Liver (tissue), 9 donors: ENCODE data around the gene TFB1M. TPM values are rescaled to one million over a fixed set of nuclear protein-coding genes. Genes with fewer than 3 reads are reported as not detected.

ENCODE experiments used
- DNase-seq: peaks from one replicate; pipeline ENCODE4 v3.0.0-alpha.2; 2017; ENCODE audit warnings: low spot score
- H3K27ac ChIP-seq, 2 donors: one replicate each; pipeline ENCODE4 v1.7.0; 2013; ENCODE audit warnings: inconsistent platforms in 2 of 2, low read length in 2 of 2, control low read depth in 1 of 2, low read depth in 1 of 2, mild to moderate bottlenecking in 1 of 2
- H3K27me3 ChIP-seq, 4 donors: one replicate each; pipeline versions ENCODE4 v1.6.1 to v1.7.0; 2013; ENCODE audit warnings: low read length in 3 of 4, inconsistent platforms in 1 of 4, mild to moderate bottlenecking in 1 of 4, moderate library complexity in 1 of 4; ENCODE audit not compliant: control insufficient read depth in 4 of 4, insufficient read depth in 4 of 4
- H3K36me3 ChIP-seq, 4 donors: one replicate each; pipeline versions ENCODE4 v1.6.1 to v1.7.0; 2013; ENCODE audit warnings: low read length in 3 of 4, mild to moderate bottlenecking in 3 of 4, low read depth in 1 of 4, moderate library complexity in 1 of 4; ENCODE audit not compliant: control insufficient read depth in 4 of 4, insufficient read depth in 3 of 4
- H3K4me1 ChIP-seq, 4 donors: one replicate each; pipeline versions ENCODE4 v1.6.1 to v1.7.0; 2013; ENCODE audit warnings: low read length in 3 of 4, mild to moderate bottlenecking in 3 of 4, moderate library complexity in 1 of 4; ENCODE audit not compliant: control insufficient read depth in 4 of 4, insufficient read depth in 4 of 4
- H3K4me3 ChIP-seq, 3 donors: one replicate each; pipeline versions ENCODE4 v1.6.1 to v1.7.0; 2013; ENCODE audit warnings: low read length in 3 of 3, control low read depth in 1 of 3, low read depth in 1 of 3, mild to moderate bottlenecking in 1 of 3
- H3K9ac ChIP-seq, 2 donors: one replicate each; pipeline ENCODE4 v1.7.0; 2013; ENCODE audit warnings: low read length in 2 of 2, mild to moderate bottlenecking in 2 of 2, moderate library complexity in 2 of 2, control low read depth in 1 of 2, low read depth in 1 of 2
- H3K9me3 ChIP-seq, 4 donors: one replicate each; pipeline versions ENCODE4 v1.6.1 to v1.7.0; 2013; ENCODE audit warnings: low read length in 3 of 4; ENCODE audit not compliant: control insufficient read depth in 4 of 4
- ATF3 ChIP-seq: IDR thresholded peaks from 2 replicates; pipeline ENCODE4 v1.6.1; 2016; ENCODE audit warnings: antibody characterized with exemption
- EGR1 ChIP-seq, 2 donors: IDR thresholded peaks; 2 replicates each; pipeline ENCODE4 v1.6.1; 2016 to 2018; ENCODE audit warnings: antibody characterized with exemption in 2 of 2, low read depth in 2 of 2
- FOXA1 ChIP-seq: IDR thresholded peaks from 2 replicates; pipeline ENCODE4 v1.6.1; 2016; ENCODE audit warnings: antibody characterized with exemption
- FOXA2 ChIP-seq: IDR thresholded peaks from 2 replicates; pipeline ENCODE4 v1.6.1; 2016; ENCODE audit warnings: antibody characterized with exemption
- GABPA ChIP-seq, 2 donors: IDR thresholded peaks in 1 of 2; conservative IDR thresholded peaks in 1 of 2; 2 replicates each; pipeline ENCODE4 v1.6.1; 2016; ENCODE audit warnings: antibody characterized with exemption in 2 of 2, mild to moderate bottlenecking in 1 of 2, moderate library complexity in 1 of 2
- HNF4A ChIP-seq, 2 donors: conservative IDR thresholded peaks; 2 replicates each; pipeline ENCODE4 v1.6.1; 2016; ENCODE audit warnings: antibody characterized with exemption in 2 of 2, mild to moderate bottlenecking in 2 of 2
- HNF4G ChIP-seq: IDR thresholded peaks from 2 replicates; pipeline ENCODE4 v1.6.1; 2016; ENCODE audit warnings: antibody characterized with exemption
- JUND ChIP-seq, 2 donors: IDR thresholded peaks; 2 replicates each; pipeline ENCODE4 v1.6.1; 2016; ENCODE audit warnings: antibody characterized with exemption in 2 of 2
- NR2F2 ChIP-seq: IDR thresholded peaks from 2 replicates; pipeline ENCODE4 v1.6.1; 2016; ENCODE audit warnings: antibody characterized with exemption
- RAD21 ChIP-seq, 2 donors: IDR thresholded peaks; 2 replicates each; pipeline ENCODE4 v1.6.1; 2016; ENCODE audit warnings: antibody characterized with exemption in 2 of 2, mild to moderate bottlenecking in 2 of 2
- RXRA ChIP-seq, 2 donors: IDR thresholded peaks; 2 replicates each; pipeline ENCODE4 v1.6.1; 2017 to 2018; ENCODE audit warnings: antibody characterized with exemption in 2 of 2, mild to moderate bottlenecking in 1 of 2
- SP1 ChIP-seq: IDR thresholded peaks from 2 replicates; pipeline ENCODE4 v1.6.1; 2018; ENCODE audit warnings: antibody characterized with exemption, mild to moderate bottlenecking
- TAF1 ChIP-seq: conservative IDR thresholded peaks from 2 replicates; pipeline ENCODE4 v1.6.1; 2016; ENCODE audit warnings: antibody characterized with exemption, mild to moderate bottlenecking
- YY1 ChIP-seq: IDR thresholded peaks from 2 replicates; pipeline ENCODE4 v1.6.1; 2016; ENCODE audit warnings: antibody characterized with exemption, mild to moderate bottlenecking
- WGBS: extraction: QIAGEN DNeasy Blood & Tissue Kit; methylation state at CpG from one replicate; pipeline ENCODE4 v1.1.7; 2013; 5-methylcytosine and 5-hydroxymethylcytosine counted together
- polyA plus RNA-seq, 2 donors: library from polyadenylated mRNA; stranded (reverse) in 1 of 2; unstranded in 1 of 2; fragments of 200-250 nt in 1 of 2; fragments of >200 nt in 1 of 2; fragmentation: Nextera tagmentation in 1 of 2; extraction: Ambion mirVana in 1 of 2; gene quantifications; one replicate each; pipeline versions ENCODE4 v1.2.1 to v1.2.3, GENCODE V29; 2013 to 2015
- total RNA-seq, 2 donors: library from RNA; depleted of rRNA; stranded (reverse); fragments of >200 nt; gene quantifications; one replicate each; pipeline ENCODE4 v1.2.3, GENCODE V29; 2014
- TF ChIP-seq, protein P1 (sequence below): IDR thresholded peaks from 2 replicates; pipeline ENCODE4 v1.6.1; 2016; ENCODE audit warnings: antibody characterized with exemption
- TF ChIP-seq, protein P2 (sequence below): fragments of 150-350 bp; IDR thresholded peaks from 2 replicates; pipeline ENCODE4 v1.5.1; 2017; ENCODE audit warnings: improper control_type of control experiment, low read depth, low read length; ENCODE audit not compliant: missing input control
- donor health status: healthy.
- donor health status: healthy.
- donor health status: healthy.
- donor health status: healthy.
- donor health status: healthy.

TFB1M gene
- total and polyA plus RNA-seq, 4 donors: 9.2 to 17.0 (median 12.6) TPM

GRCh38 chr6:155297669-155298068, 16.6 kb downstream of the TFB1M start:
- H3K9ac ChIP-seq: no peak overlapping the region
- peaks cover 6 to 40% (median 21%) of the 10 kb centered on the region in 4 donors for H3K36me3 ChIP-seq

DNA sequence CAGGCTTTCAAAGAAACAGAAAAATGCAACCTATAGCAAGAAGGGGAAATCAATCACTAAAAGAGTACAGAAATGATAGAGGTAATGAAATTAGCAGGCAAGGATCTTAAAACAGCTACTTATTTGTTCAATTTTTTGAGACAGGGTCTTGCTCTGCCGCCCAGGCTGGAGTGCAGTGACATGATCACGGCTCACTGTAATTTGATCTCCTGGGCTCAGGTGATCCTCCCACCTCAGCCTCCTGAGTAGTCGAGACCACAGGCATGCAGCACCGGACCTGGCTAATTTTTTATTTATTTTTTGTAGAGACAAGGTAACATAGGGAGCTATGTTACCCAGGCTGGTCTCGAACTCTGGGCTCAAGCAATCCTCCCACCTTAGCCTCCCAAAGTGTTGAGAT, 21.6 kb downstream of the TFB1M start:
- Histone ChIP-seq H3K4me1 (no peaks in the 10 kb centered on the region), H3K9me3 (no peaks in the 10 kb centered on the region), H3K27ac (no peak overlapping the region), H3K36me3 (peaks cover 6 to 48% (median 22%) of the 10 kb centered on the region in 4 donors), H3K9ac (no peak overlapping the region), H3K27me3 (no peaks in the 10 kb centered on the region), H3K4me3 (no peak overlapping the region)
- TF ChIP-seq GABPA (IDR thresholded peaks at IDR 0.05 in 1 of 2, conservative IDR thresholded peaks at IDR 0.05 in 1 of 2): no peak
- no peak for TF ChIP-seq ATF3
- TF ChIP-seq HNF4A (conservative IDR thresholded peaks at IDR 0.05): no peak
- no peak for TF ChIP-seq NR2F2
- 92% methylated on average over 5 of the region's 5 CpGs for WGBS
- DNase-seq: no peak

More at GRCh38 chr6:155297669-155298068, 16.6 kb downstream of the TFB1M start:
- Histone ChIP-seq H3K9me3 (no peaks in the 10 kb centered on the region), H3K4me1 (no peaks in the 10 kb centered on the region), H3K4me3 (no peak overlapping the region), H3K27ac (no peak overlapping the region), H3K27me3 (no peaks in the 10 kb centered on the region)
- DNase-seq: no peak
- 98% methylated on average over 3 of the region's 3 CpGs for WGBS
- TF ChIP-seq NR2F2: no peak
- TF ChIP-seq SP1: no peak
- TF ChIP-seq RXRA (IDR thresholded peaks at IDR 0.05): no peak
- TF ChIP-seq EGR1 (IDR thresholded peaks at IDR 0.05; ENCODE audit: low read depth in 2 of 2): no peak
- TF ChIP-seq HNF4G: no peak
- no peak for TF ChIP-seq ATF3

DNA sequence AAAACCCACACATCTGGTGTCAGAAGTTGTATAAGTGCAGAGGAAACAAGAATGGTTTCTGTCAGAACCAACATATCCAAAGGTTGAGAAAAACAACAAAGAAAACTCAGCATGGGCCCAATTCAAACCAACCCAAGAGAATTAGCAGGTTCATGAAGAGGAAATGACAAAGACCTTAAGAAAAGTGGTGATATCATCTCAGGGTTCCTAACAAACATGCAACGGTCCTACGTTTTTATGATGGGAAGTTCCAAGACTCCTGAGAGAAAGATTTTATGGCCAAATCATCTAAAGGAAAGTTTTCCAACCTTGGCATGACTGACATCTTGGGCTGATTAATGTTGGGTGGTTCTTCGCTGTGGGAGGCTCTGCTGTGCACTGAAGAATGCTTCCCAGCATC, 23.0 kb downstream of the TFB1M start:
- TF ChIP-seq JUND (IDR thresholded peaks at IDR 0.05) (no peak), EGR1 (IDR thresholded peaks at IDR 0.05; ENCODE audit: low read depth in 2 of 2) (no peak), NR2F2 (no peak), GABPA (IDR thresholded peaks at IDR 0.05 in 1 of 2, conservative IDR thresholded peaks at IDR 0.05 in 1 of 2) (no peak), HNF4A (conservative IDR thresholded peaks at IDR 0.05) (no peak), FOXA2 (no peak), RAD21 (IDR thresholded peaks at IDR 0.05) (no peak), HNF4G (no peak), RXRA (IDR thresholded peaks at IDR 0.05) (no peak), YY1 (no peak), SP1 (no peak), TAF1 (no peak), ATF3 (no peak), FOXA1 (no peak)
- TF ChIP-seq, protein P1, sequence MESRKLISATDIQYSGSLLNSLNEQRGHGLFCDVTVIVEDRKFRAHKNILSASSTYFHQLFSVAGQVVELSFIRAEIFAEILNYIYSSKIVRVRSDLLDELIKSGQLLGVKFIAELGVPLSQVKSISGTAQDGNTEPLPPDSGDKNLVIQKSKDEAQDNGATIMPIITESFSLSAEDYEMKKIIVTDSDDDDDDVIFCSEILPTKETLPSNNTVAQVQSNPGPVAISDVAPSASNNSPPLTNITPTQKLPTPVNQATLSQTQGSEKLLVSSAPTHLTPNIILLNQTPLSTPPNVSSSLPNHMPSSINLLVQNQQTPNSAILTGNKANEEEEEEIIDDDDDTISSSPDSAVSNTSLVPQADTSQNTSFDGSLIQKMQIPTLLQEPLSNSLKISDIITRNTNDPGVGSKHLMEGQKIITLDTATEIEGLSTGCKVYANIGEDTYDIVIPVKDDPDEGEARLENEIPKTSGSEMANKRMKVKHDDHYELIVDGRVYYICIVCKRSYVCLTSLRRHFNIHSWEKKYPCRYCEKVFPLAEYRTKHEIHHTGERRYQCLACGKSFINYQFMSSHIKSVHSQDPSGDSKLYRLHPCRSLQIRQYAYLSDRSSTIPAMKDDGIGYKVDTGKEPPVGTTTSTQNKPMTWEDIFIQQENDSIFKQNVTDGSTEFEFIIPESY: no peak
- TF ChIP-seq, protein P2, sequence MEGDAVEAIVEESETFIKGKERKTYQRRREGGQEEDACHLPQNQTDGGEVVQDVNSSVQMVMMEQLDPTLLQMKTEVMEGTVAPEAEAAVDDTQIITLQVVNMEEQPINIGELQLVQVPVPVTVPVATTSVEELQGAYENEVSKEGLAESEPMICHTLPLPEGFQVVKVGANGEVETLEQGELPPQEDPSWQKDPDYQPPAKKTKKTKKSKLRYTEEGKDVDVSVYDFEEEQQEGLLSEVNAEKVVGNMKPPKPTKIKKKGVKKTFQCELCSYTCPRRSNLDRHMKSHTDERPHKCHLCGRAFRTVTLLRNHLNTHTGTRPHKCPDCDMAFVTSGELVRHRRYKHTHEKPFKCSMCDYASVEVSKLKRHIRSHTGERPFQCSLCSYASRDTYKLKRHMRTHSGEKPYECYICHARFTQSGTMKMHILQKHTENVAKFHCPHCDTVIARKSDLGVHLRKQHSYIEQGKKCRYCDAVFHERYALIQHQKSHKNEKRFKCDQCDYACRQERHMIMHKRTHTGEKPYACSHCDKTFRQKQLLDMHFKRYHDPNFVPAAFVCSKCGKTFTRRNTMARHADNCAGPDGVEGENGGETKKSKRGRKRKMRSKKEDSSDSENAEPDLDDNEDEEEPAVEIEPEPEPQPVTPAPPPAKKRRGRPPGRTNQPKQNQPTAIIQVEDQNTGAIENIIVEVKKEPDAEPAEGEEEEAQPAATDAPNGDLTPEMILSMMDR: no peak
- Histone ChIP-seq H3K27ac (no peak overlapping the region), H3K4me1 (no peaks in the 10 kb centered on the region), H3K4me3 (no peak overlapping the region), H3K9me3 (no peaks in the 10 kb centered on the region), H3K27me3 (no peaks in the 10 kb centered on the region), H3K36me3 (peaks cover 4 to 38% (median 18%) of the 10 kb centered on the region in 4 donors), H3K9ac (no peak overlapping the region)
- WGBS: 87% methylated on average over 3 of the region's 3 CpGs
- DNase-seq: no peak
